GM10248 (cell line): ENCODE data around the gene EPB41L4B.

ENCODE experiments used
- CTCF ChIA-PET: fragments of 300-600 bp; sonication (Branson Sonifier 250); formaldehyde crosslinking; extraction: SDS; loops from one replicate; lab custom pipeline; 2021; ENCODE audit warnings: antibody characterized with exemption; lab: Yijun Ruan, JAX
- POLR2A ChIA-PET: fragments of 350-650 bp; sonication (Branson Sonifier 250); formaldehyde crosslinking; extraction: SDS; loops from one replicate; lab custom pipeline; 2020; ENCODE audit warnings: antibody characterized with exemption; lab: Yijun Ruan, JAX
- DNase-seq: peaks from one replicate; pipeline ENCODE4 v3.0.0; 2012; ENCODE audit errors: extremely low spot score
- TF ChIP-seq, protein P1 (sequence below): IDR thresholded peaks from 2 replicates; pipeline ENCODE4 v1.5.1; 2012; ENCODE audit warnings: mild to moderate bottlenecking, low read depth; ENCODE audit errors: extremely low read depth, missing control alignments, control extremely low read depth

Gene EPB41L4B

DNA sequence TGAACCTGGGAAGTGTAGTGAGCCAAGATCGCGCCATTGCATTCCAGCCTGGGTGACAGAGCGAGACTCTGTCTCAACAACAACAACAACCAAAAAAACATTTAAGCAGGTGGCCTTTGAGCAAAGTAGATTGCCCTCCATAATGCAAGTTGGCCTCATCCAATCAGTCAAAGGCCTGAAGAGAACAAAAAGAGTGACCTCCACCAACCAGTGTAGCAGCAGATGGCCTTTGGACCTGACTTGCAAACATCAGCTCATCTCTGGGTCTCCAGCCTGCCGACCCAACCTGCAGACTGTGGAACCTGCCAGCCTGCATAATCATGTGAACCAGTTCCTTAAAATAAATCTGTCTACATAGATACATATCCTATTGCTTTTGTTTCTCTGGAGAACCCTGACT lies 161.3 kb downstream of the EPB41L4B start:
- TF ChIP-seq, protein P1, sequence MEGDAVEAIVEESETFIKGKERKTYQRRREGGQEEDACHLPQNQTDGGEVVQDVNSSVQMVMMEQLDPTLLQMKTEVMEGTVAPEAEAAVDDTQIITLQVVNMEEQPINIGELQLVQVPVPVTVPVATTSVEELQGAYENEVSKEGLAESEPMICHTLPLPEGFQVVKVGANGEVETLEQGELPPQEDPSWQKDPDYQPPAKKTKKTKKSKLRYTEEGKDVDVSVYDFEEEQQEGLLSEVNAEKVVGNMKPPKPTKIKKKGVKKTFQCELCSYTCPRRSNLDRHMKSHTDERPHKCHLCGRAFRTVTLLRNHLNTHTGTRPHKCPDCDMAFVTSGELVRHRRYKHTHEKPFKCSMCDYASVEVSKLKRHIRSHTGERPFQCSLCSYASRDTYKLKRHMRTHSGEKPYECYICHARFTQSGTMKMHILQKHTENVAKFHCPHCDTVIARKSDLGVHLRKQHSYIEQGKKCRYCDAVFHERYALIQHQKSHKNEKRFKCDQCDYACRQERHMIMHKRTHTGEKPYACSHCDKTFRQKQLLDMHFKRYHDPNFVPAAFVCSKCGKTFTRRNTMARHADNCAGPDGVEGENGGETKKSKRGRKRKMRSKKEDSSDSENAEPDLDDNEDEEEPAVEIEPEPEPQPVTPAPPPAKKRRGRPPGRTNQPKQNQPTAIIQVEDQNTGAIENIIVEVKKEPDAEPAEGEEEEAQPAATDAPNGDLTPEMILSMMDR = no peak
- no peak for DNase-seq
- ChIA-PET CTCF (interaction anchor here (1.0 to 2.0 kb wide), 3 partner anchors 11 to 245 kb away, joined by 3 to 5 read pairs (median 3); no protein-coding TSS in a partner anchor), POLR2A (no interaction called here)

DNA sequence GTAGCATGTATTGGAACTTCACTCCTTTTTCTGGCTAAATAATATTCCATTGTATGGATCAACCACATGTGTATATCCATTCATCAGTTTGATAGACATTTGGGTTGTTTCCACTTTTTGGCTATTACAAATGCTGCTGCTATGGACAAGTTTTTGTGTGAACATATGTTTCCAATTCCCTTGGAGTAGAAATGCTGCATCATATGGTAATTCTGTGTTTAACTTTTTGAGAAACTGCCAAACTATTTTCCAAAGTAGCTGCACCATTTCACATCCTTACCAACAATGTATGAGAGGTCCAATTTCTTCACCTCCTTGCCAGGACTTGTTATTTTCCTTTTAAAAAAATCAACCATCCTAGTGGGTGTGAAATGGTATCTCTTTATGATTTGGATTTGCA lies 162.2 kb downstream of the EPB41L4B start:
- no peak for DNase-seq
- ChIA-PET POLR2A (no interaction called here), CTCF (interaction anchor here (1.0 to 2.0 kb wide), 3 partner anchors 10 to 246 kb away, joined by 3 to 5 read pairs (median 3); no protein-coding TSS in a partner anchor)
- TF ChIP-seq, protein P1 = no peak

DNA sequence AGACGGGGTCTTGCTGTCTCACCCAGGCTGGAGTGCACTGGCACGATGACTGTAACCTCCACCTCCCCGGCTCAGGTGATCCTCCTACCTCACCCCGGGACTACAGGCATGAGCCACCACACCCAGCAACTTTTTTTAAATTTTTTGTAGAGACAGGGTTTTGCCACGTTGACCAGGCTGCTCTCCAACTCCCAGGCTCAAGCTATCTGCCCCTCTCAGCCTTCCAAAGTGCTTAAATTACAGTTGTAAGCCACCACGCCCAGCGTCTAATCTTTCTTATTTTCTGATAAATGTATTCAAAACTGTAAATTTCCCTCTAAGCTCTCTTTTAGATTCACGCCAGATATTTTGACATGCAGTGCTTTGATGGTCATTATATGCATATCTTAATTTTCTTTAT lies 164.2 kb downstream of the EPB41L4B start:
- TF ChIP-seq, protein P1 = no peak
- POLR2A ChIA-PET = no interaction called here
- CTCF ChIA-PET = no interaction called here
- DNase-seq = no peak

DNA sequence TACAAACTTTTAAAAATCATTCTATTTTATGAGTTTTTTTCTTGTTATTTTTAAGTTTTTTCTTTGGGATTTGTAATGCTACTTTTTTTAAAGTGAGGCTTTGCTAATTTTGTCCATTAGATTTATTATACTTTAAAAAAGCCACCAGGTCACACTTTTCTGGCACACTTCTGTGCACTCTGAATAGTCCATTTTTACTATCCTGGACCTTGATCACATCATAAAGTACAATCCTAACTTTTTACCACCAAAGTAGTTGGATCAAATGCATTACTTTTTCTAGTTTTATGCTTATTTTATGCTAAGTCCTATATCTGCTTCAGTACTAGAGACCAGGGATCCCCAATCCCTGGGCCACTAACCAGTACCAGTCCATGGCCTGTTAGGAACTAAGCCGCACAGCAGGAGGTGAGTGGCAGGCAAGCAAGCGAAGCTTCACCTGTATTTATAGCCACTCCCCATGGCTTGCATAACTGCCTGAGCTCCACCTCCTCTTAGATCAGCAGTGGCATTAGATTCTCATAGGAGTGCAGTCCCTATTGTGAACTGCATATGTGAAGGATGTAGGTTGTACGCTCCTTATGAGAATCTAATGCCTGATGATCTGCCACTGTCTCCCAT lies 169.8 kb downstream of the EPB41L4B start:
- CTCF ChIA-PET = no interaction called here
- no peak for DNase-seq
- POLR2A ChIA-PET = no interaction called here
- TF ChIP-seq, protein P1 = no peak

DNA sequence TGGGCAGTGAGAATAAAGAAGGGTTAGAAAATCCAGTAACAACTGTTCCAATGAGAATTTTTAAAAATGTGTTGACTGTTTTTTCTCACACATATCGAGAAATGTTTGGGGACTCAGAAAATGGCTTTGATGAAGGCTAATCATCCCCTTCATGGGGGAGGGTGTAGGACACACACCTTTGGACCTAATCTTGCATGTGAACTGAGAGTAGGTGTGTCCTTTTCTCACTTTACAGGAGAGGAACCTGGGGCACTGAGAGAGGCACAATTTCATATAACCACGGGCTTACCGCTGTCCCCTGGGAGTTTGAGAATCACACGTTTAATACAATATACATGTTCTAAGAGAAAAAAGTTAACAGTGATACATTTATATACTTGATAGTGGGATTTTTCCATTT lies 171.1 kb downstream of the EPB41L4B start:
- ChIA-PET POLR2A (no interaction called here), CTCF (no interaction called here)
- TF ChIP-seq, protein P1 = no peak
- DNase-seq = no peak

DNA sequence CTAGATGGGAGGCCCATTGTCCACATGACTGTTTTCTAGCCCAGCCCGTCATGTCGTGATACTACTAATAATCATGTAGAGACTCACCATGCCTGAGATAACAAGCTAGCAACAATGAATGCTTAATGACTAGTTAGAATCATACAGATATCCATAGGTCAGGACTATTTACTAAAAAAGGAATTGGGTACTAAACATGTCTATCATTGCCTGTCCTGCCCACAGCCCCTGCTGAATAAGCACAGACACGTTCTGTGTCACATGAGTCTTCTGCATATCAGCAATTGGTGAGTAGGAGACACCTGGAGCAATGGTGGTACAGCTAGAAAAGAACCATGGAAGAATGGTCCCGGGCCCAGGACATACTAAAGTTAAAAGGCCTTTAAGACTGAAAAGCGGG lies 171.8 kb downstream of the EPB41L4B start:
- DNase-seq = no peak
- CTCF ChIA-PET = interaction anchor here (0.9 to 1.3 kb wide), 4 partner anchors 10 to 132 kb away, joined by 3 to 4 read pairs (median 3); no protein-coding TSS in a partner anchor
- POLR2A ChIA-PET = no interaction called here
- TF ChIP-seq, protein P1 = no peak

DNA sequence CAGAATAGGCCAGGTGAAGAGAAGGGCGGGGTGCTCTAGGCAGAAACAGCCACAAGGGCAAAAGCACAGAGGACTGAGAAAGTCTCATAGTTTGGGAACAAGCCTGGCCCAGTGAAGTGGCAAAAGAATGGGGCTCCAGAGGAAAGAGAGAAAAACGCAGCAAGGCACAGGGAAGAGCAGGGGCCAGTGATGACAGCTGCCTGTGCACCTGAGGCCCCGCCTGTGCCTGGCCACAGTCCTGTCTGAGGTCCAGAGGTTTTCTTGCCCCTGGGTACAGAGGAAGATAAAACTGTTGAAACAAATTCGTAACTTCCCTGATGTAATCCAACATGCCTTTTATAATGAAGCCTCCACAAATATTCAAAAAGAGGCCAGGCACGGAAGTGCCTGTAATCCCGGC lies 175.8 kb downstream of the EPB41L4B start:
- TF ChIP-seq, protein P1 = no peak
- no peak for DNase-seq
- POLR2A ChIA-PET = no interaction called here
- CTCF ChIA-PET = interaction anchor here (2.0 kb wide), 1 partner anchor 9 kb away, joined by 6 read pairs; no protein-coding TSS in a partner anchor
